GM18861 (cell line): ENCODE data around the gene MAP7.
"Not testable (repeated sequence)": the region's sequence is repeated elsewhere in the genome, so short reads cannot be mapped to it uniquely, and the experiment has no call there.

Experiments
- ATAC-seq: cut with Tn5 transposase; IDR thresholded peaks from one replicate; pipeline ENCODE4 v1.9.1; 2021; ENCODE audit not compliant: unreplicated experiment

The MAP7 gene

GRCh38 chr6:136401236-136401635 lies 149.0 kb downstream of the MAP7 start:
- not testable (repeated sequence) for ATAC-seq

- ATAC-seq = no peak
Observed at GRCh38 chr6:136398453-136398852, 151.8 kb downstream of the MAP7 start.

GRCh38 chr6:136396908-136397307 lies 153.3 kb downstream of the MAP7 start:
- no peak for ATAC-seq

GRCh38 chr6:136390959-136391358 lies 159.3 kb downstream of the MAP7 start:
- ATAC-seq = not testable (repeated sequence)

DNA sequence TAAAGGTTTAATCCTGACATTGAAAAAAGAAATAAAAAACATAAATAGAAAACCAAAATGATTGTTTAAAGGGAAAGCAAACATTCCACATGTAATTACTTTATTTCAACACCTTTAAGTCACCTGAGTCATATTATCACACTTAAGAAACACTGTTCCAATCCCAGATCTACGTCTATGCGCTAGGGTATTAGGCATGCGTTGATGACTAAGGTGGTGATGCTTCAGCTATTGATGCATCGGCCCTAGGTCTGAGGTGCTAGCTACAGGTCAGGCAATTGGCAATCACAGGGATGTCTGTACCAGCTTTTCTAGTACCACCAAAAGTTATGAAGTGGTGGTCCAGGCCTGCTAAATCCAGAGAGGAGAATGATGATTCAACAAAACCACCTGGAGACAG lies 162.9 kb downstream of the MAP7 start:
- no peak for ATAC-seq

DNA sequence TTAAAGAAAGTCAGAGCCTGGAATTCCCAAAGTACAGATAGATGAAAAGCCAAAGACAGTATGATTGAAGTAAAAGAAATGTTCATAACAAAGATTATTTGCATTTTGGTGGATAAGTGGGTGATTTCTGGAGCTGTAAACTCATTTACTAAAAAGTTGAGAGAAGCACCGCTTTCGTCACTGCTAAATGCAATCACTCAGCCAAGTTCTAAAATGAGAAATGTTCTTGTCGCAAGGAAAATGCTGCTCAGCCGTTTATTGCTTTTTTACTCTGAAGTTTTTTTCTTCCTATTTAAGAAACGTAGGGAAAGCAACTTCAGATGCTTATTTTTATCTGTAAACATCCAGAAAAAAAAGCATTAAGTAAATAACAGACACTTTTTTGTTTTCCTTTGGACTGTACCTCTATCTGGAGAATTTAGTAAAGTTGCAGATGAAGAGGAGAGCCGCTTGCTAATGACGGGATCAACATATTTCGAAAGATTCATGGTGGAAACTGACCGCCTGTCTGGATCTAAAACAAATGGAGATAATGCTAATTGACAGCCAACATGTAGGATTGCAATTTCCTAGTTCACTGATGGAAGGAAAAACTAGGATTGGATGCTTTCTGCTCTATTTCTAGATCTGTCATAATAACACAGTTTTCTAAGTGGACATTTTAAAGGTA lies 166.8 kb downstream of the MAP7 start:
- ATAC-seq = no peak

- ATAC-seq = no peak
Observed at GRCh38 chr6:136382676-136383252, 167.5 kb downstream of the MAP7 start.

DNA sequence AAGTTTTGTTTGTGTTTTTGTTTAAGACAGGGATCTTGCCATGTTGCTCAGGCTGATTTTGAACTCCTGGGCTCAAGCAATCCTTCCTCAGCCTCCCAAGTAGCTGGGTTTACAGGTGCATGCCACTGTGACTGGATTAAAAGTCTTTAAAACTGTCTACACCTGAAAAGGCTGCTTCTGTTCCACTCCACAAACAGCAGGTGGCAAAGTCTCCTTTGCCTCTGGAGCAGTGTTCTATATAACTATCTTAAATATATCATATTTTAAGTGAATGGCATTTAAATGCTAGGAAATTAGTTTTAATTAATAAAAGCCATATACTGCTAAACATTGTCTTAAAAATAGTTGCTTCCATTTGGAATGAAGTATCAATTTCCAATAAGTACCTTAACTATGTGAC lies 171.3 kb downstream of the MAP7 start:
- ATAC-seq = no peak

- ATAC-seq = not testable (repeated sequence)
Observed at GRCh38 chr6:136375836-136376235, 174.4 kb downstream of the MAP7 start.

- no peak for ATAC-seq
Observed at GRCh38 chr6:136371959-136372358, 178.3 kb downstream of the MAP7 start.

DNA sequence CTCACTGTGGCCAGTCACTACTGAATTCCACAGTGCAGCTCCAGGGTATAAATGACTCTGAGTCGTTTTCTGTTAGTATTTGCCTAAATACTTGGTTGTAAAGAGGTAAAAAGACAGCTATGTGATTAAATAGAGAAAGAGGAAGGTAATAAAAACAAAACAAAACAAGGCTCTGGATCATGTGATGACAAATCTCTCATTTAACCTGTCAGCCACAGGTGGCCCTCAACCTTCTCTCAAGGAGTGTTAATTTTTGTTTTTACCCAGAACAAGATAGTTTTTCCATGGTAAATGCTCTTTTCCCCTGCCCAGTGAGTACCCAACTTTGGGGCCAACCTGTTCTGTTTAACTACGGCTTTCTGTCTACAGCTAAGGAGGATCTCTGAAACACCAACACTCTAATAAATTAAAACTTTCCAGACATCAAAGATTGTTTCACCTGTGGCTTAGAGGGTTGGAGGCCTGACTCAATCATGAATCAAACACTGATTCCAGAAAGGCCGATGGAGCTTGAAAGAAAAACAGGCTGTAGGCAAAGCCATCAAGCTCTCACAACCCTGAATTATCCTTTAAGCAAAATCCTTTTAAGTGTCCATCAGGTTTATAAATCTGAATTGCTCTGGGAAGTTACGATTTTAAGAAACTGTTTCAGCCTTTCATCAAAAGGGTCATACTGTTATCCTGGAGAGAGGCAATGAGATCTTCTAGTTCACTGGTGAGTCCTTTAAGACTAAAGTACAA lies 179.1 kb downstream of the MAP7 start:
- no peak for ATAC-seq

DNA sequence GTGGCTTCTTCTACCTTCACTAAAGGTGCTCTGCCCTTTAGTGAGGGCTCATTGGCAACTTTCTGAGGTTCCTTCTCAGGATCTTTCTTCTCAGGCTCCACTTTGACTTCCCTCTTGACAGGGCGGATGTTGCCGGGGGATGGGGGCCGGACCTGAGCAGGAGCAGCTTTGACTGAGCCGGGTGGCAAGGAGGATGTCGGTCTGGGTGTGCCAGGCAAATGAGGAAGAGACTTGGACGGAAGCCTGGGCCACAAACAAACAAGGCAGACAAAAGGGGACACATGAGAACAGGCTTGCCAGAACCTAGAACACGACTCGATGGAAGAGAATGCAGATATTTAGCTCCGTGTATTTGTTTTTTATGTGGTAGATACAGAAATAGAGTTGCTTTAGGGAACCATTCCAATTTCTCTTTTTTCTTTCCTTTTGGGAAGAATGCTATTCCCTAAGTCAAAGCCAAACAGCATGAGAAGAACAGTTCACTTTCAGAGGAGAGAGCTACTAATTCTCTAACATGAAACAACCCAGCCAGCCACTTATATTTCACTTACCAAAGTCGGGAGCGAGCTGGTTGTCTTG lies 184.4 kb downstream of the MAP7 start:
- ATAC-seq = no peak

DNA sequence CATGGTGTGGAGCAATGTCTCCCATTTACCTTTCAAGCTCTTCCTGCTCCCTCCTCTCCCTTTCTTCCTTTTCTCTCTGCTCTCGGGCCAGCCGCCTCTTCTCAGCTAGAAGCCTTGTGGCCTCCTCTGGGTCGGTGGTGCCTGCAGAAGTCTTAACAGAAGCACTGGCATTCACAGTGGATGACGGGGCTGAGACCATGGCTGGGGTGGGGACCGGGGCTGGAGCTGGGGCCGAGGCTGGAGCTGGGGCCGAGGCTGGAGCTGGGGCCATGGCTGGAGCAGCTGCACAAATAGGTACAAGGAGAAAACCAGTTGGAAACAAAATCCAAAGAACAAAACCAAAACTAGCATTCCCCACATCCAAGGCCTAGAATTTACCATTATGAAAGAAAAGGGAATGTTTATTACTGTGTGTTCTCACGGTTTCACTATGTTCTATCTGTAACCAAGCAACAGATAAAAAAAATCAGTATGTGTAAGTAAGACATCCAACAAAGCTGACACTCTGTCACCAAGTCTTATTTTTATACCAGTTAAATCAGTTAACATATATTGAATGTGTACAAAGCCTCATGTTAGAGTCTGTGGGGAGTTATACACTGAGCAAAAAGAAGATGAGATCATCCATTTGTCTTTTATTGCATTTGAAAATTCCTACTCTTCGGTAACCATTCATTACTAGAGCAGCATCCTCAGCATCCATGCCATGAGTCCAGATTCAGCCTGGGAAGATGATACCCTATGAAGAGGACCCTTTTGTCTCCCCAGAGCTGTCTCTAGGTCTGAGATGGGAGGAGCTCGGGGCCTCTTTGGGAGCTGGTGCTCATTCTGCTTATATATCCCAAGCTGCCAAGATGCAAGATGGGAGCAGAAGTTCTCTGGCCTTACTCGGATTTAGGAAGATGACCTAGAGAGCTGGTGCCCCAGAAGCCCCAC lies 187.5 kb downstream of the MAP7 start:
- ATAC-seq = no peak

DNA sequence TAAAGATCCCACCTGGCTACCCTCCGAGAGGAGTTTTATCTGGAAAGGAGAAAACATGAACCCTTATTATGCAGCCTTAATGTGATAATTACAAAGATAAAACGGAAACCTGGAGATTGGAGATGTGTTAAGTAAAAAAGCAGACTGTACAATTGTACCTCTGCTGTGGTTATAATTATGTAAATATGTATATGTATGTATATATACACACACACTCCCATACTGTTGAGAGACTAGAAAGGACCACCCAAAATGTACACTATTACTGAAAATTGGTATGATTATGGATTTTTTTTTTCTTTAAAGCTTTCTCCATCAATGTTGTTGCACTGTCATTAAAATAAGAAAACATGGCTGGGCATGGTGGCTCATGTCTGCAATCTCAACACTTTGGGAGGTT lies 188.4 kb downstream of the MAP7 start:
- ATAC-seq = no peak

DNA sequence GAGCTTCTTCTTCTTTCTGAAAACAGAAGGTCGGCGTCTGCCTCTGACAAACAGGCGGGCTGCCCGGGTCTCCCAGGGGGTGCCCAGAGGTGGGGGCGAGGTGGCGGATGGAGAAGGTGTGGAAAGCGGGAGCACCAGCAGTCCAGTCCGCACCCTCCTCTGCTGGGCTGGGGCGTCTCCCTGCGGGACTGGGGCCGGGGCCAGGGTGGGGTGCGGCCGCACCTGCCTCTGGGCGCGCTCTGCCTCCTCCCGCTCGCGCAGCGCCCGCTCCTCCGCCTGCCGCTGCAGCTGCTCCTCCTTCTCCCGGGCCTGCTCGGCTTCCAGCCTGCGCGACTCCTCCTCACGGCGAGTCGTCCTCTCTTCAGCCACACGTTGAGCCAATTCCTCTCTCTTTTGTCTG lies 189.4 kb downstream of the MAP7 start:
- ATAC-seq = no peak

GRCh38 chr6:136359851-136360250 lies 190.4 kb downstream of the MAP7 start:
- no peak for ATAC-seq

DNA sequence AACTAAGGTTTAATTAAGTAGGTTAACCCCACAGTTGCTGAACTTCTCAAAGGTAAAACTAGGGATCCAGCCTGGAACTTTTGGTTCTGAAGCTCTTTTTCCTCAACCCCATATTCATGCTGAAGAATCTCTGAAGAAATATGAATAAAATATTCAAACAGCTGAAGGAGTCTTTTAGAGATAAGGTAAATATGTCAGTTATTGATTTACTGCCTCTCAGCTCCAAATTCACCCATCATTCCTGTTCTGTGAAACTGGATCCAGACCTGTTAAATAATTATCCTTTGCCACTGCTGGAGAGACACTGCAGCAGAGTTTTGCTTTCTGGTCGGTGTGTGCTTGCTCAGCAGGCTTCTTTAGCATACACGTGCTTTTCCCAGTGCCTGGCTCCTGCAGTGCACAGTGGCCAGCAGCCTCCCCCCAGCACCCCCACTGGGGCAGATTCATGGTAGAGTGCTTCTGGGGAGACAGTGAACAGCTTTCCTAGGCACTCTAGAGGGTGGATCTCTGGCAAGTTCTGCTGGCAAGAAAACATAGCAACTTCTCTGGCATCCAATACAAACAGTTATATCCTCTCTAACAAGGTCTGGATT lies 198.6 kb downstream of the MAP7 start:
- ATAC-seq = no peak

DNA sequence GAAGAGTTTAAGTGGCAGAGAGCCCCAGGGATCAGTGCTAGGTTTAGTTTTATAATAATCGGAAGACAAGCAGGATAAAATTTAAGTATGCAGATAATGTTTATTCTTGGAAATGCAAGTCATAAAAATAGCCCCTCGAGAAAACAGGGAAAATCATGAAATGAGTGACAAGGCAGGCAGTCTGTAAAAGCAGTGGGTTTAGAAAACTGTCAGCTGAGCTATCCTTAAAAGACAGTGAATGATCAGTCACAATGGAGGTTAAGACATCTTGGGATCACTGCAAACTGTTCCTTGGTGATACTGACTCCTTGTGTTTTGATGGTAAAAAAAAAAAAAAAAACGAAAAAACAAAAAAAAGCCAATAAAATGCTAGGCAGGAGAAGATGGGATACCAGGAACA lies 199.3 kb downstream of the MAP7 start:
- no peak for ATAC-seq

DNA sequence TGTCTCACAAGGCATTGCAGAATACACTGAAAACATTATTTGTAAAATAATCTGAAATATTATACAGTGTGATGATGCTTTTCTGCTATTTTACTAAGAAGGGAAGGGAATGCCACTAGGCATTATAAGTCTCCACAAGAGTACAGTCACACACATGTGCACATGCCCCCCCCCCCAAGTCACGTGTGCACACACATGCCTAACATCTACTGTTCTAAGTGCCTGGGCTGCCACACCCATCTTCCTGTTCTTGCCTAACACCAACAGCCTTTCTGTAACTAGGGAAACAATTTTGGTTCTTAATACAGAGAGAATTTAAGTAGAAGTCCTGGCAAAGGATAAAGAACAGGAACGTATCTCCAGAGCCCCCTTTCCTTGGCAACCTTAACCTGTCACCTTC lies 202.4 kb downstream of the MAP7 start:
- ATAC-seq = no peak

DNA sequence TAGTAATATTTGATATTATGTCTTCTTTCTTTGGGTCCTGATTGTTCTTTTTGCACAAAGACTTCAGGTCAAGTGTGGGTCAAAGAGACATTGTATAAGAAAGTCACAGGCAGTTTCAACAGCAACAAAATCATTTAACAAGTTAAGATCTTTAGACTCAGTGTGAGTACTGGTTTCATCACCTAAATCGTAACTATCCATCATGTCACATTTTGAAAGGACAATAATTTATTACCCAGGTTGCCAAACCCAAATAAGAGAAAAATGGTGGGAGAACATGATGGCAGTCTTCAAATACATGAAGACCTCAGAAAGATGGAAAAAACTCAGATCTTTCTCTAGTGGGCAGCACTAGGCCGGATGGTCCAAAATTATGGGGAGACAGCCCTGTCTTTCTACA lies 205.1 kb downstream of the MAP7 start:
- no peak for ATAC-seq

DNA sequence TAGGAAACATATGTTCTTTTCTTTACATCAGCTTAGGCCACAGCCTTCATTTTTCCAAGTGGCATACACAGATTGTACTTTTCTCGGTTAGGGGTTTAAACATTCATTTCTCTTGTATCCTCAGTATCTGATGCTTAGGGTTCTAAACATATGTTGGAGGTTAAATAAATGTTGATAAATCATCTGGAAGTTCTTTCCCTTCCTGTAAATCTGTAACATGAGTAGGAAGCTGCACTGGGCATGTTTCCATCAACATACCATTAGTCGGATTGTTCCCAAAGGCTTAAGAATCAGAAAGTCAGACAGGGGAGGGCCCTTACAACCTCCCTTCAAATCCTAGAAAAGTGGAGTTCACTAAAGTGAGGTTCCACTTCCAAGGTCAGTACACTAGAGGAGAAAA lies 205.8 kb downstream of the MAP7 start:
- ATAC-seq = no peak
